Left hindlimb (tissue), 1 donor: Measurements from ENCODE around the gene HOXA7.

Source experiments
- DNase-seq: peaks from one replicate; pipeline ENCODE4 v3.0.0-alpha.2; 2018

Gene HOXA7

GRCh38 chr7:27170426-27171324 is 14.2 kb upstream of the HOXA7 start:
- no peak for DNase-seq

GRCh38 chr7:27169658-27170425 is 13.4 kb upstream of the HOXA7 start:
- peak; percentile 81 for DNase-seq

GRCh38 chr7:27168265-27168947 is 11.9 kb upstream of the HOXA7 start:
- peak; percentile 85 for DNase-seq

GRCh38 chr7:27167916-27168264 is 11.4 kb upstream of the HOXA7 start:
- no peak for DNase-seq

- peak; percentile 76 for DNase-seq
These were observed 10.3 kb upstream of the HOXA7 start for GRCh38 chr7:27166531-27167505.

GRCh38 chr7:27165996-27166530 is 9.6 kb upstream of the HOXA7 start:
- DNase-seq, result no peak

GRCh38 chr7:27165089-27165995 is 8.9 kb upstream of the HOXA7 start, which contains the start of gene HOXA9:
HOXA9 (minus strand) TSS chr7:27165537; CDS start chr7:27165457, 80 bp downstream.
- peak; percentile 93 for DNase-seq

GRCh38 chr7:27164367-27165088 is 8.1 kb upstream of the HOXA7 start:
- DNase-seq, result peak; percentile 66

GRCh38 chr7:27164045-27164366 is 7.5 kb upstream of the HOXA7 start:
- no peak for DNase-seq

GRCh38 chr7:27163288-27164044 is 7.0 kb upstream of the HOXA7 start:
- DNase-seq, result no peak

GRCh38 chr7:27162561-27163287 is 6.2 kb upstream of the HOXA7 start:
- no peak for DNase-seq

- DNase-seq, result peak; percentile 78
These were observed 5.5 kb upstream of the HOXA7 start for GRCh38 chr7:27161721-27162560.

- no peak for DNase-seq
These were observed 4.8 kb upstream of the HOXA7 start for GRCh38 chr7:27161214-27161720.

GRCh38 chr7:27160546-27161213 is 4.2 kb upstream of the HOXA7 start:
- peak; percentile 93 for DNase-seq

- DNase-seq, result peak; percentile 64
These were observed 3.7 kb upstream of the HOXA7 start for GRCh38 chr7:27160145-27160545.

- DNase-seq, result peak; percentile 23
These were observed 3.0 kb upstream of the HOXA7 start for GRCh38 chr7:27159266-27160144.
